ENCODE data around the gene SLC4A11. TPM values are rescaled to one million over a fixed set of nuclear protein-coding genes. Genes with fewer than 3 reads are reported as not detected.

The SLC4A11 gene
- total and polyA plus RNA-seq, 2 experiments from 2014 or later: 14.8 to 17.1 TPM

DNA sequence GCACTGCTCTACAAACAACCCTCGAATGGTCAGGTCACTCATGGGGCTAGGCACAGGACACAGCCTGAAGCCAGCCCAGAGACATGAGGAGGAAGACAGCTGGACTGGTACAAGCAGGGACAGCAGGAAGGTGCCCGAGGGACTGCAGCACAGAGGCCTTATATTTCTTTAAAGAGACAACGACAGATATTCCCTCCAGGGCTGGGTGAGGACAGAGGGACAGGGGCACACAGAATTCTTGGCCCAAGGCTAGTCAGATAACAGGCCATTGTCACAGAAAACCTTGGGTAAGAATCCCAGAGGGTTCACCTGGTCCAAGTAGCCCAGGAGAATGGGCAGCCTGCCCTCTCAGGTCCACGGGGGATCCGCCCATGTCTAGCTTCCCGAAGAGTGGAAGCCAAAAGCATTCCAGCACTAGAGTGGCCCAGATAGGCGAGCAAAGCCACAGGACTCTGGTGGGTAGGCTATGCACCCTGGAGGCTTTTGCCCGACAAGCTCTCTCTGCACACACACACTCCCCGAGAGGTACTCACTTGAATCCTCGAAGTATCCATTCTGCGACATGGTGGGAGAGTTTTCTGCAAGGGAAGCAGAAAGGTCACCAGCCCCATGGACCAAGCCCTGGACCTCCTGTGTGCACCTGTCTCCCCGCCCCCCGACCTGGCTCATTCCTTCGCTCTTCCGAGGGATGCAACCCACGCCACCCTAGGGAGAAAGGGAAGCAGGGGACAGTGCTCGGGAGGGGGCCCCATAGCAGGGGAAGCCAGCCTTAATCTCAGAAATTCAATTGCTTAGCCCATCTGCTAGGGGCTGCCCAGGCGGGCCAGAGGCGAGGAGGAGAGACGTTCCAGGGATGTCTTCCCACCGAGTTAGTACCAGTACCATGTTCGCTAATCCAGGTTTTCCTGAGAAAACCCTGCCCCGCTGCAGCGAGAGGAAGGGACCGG lies 1.7 kb downstream of the SLC4A11 start (continued):
- no peak for TF ChIP-seq ZNF462 (CRISPR knock-in tag; IDR thresholded peaks at IDR 0.05)
- TF ChIP-seq EZH2 (IDR thresholded peaks at IDR 0.05; ENCODE audit: low read depth, unreplicated experiment): no peak
- no peak for TF ChIP-seq NANOG (IDR thresholded peaks at IDR 0.05; ENCODE audit: borderline replicate concordance)
- TF ChIP-seq REST (IDR thresholded peaks at IDR 0.05; ENCODE audit: unreplicated experiment): no peak
- no peak for TF ChIP-seq JUNB (IDR thresholded peaks at IDR 0.05; ENCODE audit: unreplicated experiment)
- no peak for TF ChIP-seq CTCF (conservative IDR thresholded peaks at IDR 0.05; ENCODE audit: low read depth in 2 of 2)
- TF ChIP-seq POLR2AphosphoS5 (IDR thresholded peaks at IDR 0.05; ENCODE audit: low read depth): no peak
- TF ChIP-seq ZNF331 (CRISPR knock-in tag; IDR thresholded peaks at IDR 0.05; ENCODE audit: low read depth): no peak
- TF ChIP-seq ZNF114 (CRISPR knock-in tag; IDR thresholded peaks at IDR 0.05): no peak

Data from GM23338 (cell line).